GM12891 (cell line): ENCODE data around the gene WDR7.

Experiments used
- POLR2A ChIP-seq: IDR thresholded peaks from 2 replicates; pipeline ENCODE4 v1.6.1; 2011; ENCODE audit warnings: low read depth, low read length, control low read depth
- POLR2AphosphoS5 ChIP-seq: IDR thresholded peaks from 2 replicates; pipeline ENCODE4 v1.6.1; 2011; ENCODE audit warnings: low read depth, low read length, control low read depth
- POU2F2 ChIP-seq: IDR thresholded peaks from 2 replicates; pipeline ENCODE4 v1.6.1; 2011; ENCODE audit warnings: low read depth, mild to moderate bottlenecking, control low read depth, low read length, moderate library complexity
- SPI1 ChIP-seq: IDR thresholded peaks from 2 replicates; pipeline ENCODE4 v1.6.1; 2011; ENCODE audit warnings: low read depth, low read length, control low read depth
- TAF1 ChIP-seq: IDR thresholded peaks from 2 replicates; pipeline ENCODE4 v1.6.1; 2011; ENCODE audit warnings: low read depth, low read length, control low read depth

DNA sequence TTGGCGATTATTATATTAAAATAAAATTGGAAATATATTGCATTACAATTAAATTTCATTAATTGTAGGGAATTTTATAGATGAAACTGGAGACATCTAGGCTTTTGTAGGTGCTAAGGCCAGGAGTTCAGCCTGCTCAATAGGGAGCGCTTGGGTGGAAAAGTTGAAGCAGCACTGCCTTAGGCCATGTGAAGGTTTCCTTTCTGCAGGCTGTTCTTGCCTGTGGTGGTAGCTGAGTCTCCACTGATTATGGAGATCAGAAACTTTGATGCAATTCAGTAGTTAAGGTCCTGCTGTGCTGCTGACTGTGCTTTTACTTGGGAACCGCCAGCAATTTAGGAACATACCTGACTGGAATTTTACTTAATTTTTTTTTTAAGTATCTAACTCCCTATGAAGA lies 315.9 kb downstream of the WDR7 start:
- TF ChIP-seq POLR2A (no peak), SPI1 (no peak), POLR2AphosphoS5 (no peak), TAF1 (no peak), POU2F2 (no peak)
